Transverse colon (tissue), 4 donors: ENCODE data around the gene NFASC. TPM values are rescaled to one million over a fixed set of nuclear protein-coding genes. Genes with fewer than 3 reads are reported as not detected.

Source experiments
- DNase-seq: peaks from one replicate; pipeline ENCODE4 v3.0.0-alpha.2; 2019
- H3K27ac ChIP-seq, 4 donors: fragments of 200-600 bp; sonication (generic); 2 replicates each; pipeline ENCODE4 v1.5.1; 2016 to 2018; ENCODE audit warnings: inconsistent platforms in 4 of 4
- H3K27me3 ChIP-seq: fragments of 200-600 bp; sonication (generic); 2 replicates; pipeline ENCODE4 v1.5.1; 2017; ENCODE audit warnings: inconsistent platforms
- H3K36me3 ChIP-seq, 4 donors: fragments of 200-600 bp; sonication (generic); 2 replicates each; pipeline ENCODE4 v1.5.1; 2017 to 2019; ENCODE audit warnings: inconsistent platforms in 4 of 4
- H3K4me1 ChIP-seq, 4 donors: fragments of 200-600 bp; sonication (generic); 2 replicates each; pipeline ENCODE4 v1.5.1; 2017 to 2020; ENCODE audit warnings: inconsistent platforms in 4 of 4
- H3K4me3 ChIP-seq, 4 donors: fragments of 200-600 bp; sonication (generic); 1 replicate in 1 of 4; 2 replicates in 3 of 4; pipeline versions ENCODE4 v1.5.1 to v1.6.1; 2017 to 2019; ENCODE audit warnings: inconsistent platforms in 4 of 4
- H3K9me3 ChIP-seq, 2 donors: fragments of 200-600 bp; sonication (generic); 2 replicates each; pipeline ENCODE4 v1.5.1; 2017 to 2019; ENCODE audit warnings: inconsistent platforms in 2 of 2
- EP300 ChIP-seq: sonication (generic); formaldehyde crosslinking; IDR thresholded peaks from one replicate; pipeline ENCODE4 v1.6.1; 2017; ENCODE audit warnings: antibody characterized with exemption, low read depth
- POLR2A ChIP-seq: fragments of 450-650 bp; IDR thresholded peaks from one replicate; pipeline ENCODE4 v1.6.1; 2016; ENCODE audit warnings: antibody characterized with exemption, mild to moderate bottlenecking, moderate library complexity
- POLR2AphosphoS5 ChIP-seq, 3 donors: sonication (generic); formaldehyde crosslinking; IDR thresholded peaks; one replicate each; pipeline ENCODE4 v1.6.1; 2016; ENCODE audit warnings: antibody characterized with exemption in 3 of 3
- WGBS, 2 donors: methylation state at CpG; one replicate each; pipeline ENCODE4 v1.1.5; 2018; ENCODE audit warnings: low coverage in 1 of 2; 5-methylcytosine and 5-hydroxymethylcytosine counted together
- in situ Hi-C, 4 donors: fragments of 200-750 bp; cut with MboI; loops; one replicate each; pipeline versions ENCODE4 v1.15.0 to v1.15.1; 2017; ENCODE audit warnings: low sequenced_read_pairs in 3 of 4, low pct_ligation_motif_present in 1 of 4, low pct_unique_long_range_greater_than_20kb in 1 of 4
- intact Hi-C: fragments of 100-400 bp; cut with DNase I; formaldehyde crosslinking; loops from one replicate; pipeline ENCODE4 v1.15.1; 2023; ENCODE audit warnings: low total_unique reads
- total RNA-seq, 4 donors: library from RNA; depleted of rRNA; stranded (reverse); fragments of >200 nt; gene quantifications; one replicate each; pipeline ENCODE4 v1.1.0, GENCODE V29; 2016
- TF ChIP-seq, protein P1 (sequence below), 5 experiments: fragments of 200-600 bp in 3 of 5; fragments of 450-650 bp in 2 of 5; sonication (generic) in 3 of 5; IDR thresholded peaks; 1 replicate in 2 of 5; 2 replicates in 3 of 5; pipeline ENCODE4 v1.5.1; 2016 to 2017; ENCODE audit warnings: antibody characterized with exemption in 5 of 5, inconsistent platforms in 3 of 5, mild to moderate bottlenecking in 2 of 5, moderate library complexity in 1 of 5

Gene NFASC
- total RNA-seq, 4 donors from 2014 or later = 11.3 to 48.8 (median 13.4) TPM

- intact Hi-C loops (no loop called here), in situ Hi-C loops (loop anchor here (5.0 to 25.0 kb wide), 4 partner anchors 130 to 382 kb away; no protein-coding TSS in a partner anchor)
- WGBS, 2 donors = 80 to 97% methylated on average over 1 to 4 of the region's 4 CpGs
- no peaks in the 10 kb centered on the region for H3K9me3 ChIP-seq
- DNase-seq = no peak
- no peak overlapping the region for H3K4me3 ChIP-seq
- no peaks in the 10 kb centered on the region for H3K36me3 ChIP-seq
- H3K27me3 ChIP-seq = no peaks in the 10 kb centered on the region
- H3K27ac ChIP-seq = no peak overlapping the region
- TF ChIP-seq EP300 = no peak
- TF ChIP-seq POLR2AphosphoS5 (IDR thresholded peaks at IDR 0.05) = no peak
- TF ChIP-seq POLR2A = no peak
- TF ChIP-seq, protein P1, sequence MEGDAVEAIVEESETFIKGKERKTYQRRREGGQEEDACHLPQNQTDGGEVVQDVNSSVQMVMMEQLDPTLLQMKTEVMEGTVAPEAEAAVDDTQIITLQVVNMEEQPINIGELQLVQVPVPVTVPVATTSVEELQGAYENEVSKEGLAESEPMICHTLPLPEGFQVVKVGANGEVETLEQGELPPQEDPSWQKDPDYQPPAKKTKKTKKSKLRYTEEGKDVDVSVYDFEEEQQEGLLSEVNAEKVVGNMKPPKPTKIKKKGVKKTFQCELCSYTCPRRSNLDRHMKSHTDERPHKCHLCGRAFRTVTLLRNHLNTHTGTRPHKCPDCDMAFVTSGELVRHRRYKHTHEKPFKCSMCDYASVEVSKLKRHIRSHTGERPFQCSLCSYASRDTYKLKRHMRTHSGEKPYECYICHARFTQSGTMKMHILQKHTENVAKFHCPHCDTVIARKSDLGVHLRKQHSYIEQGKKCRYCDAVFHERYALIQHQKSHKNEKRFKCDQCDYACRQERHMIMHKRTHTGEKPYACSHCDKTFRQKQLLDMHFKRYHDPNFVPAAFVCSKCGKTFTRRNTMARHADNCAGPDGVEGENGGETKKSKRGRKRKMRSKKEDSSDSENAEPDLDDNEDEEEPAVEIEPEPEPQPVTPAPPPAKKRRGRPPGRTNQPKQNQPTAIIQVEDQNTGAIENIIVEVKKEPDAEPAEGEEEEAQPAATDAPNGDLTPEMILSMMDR (IDR thresholded peaks at IDR 0.05) = no peak
- H3K4me1 ChIP-seq = peaks cover 0 to 4% (median 0%) of the 10 kb centered on the region in 4 donors
Observed at GRCh38 chr1:204944662-204945061, 74.0 kb downstream of the NFASC start.

DNA sequence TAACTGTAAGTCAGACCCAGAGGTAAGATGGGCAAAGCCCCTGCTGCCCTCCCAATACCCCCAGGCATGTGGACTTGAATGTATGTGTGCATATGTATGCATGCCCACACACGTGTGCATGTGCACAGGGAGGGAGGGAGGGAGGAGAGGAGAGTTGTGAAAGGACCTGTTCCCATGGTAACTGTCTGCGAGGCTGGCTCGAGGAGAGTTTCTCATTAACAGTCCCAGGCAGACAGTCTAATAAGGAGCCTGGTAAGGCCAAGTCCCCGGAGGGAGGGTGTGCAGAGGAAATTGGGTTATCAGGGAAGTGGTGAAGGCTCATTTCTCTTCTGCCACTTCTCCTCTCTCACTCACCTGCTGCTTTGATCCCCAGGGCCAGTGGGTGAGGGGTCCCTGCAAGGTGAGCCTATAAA, 74.9 kb downstream of the NFASC start:
- intact Hi-C loops = no loop called here
- H3K4me3 ChIP-seq = no peak overlapping the region
- in situ Hi-C loops = loop anchor here in 3 of 4 donors (10.0 to 25.0 kb wide), 3 partner anchors 131 to 383 kb away; no protein-coding TSS in a partner anchor

GRCh38 chr1:204946640-204947039, 76.0 kb downstream of the NFASC start:
- in situ Hi-C loops = loop anchor here in 3 of 4 donors (10.0 to 25.0 kb wide), 3 partner anchors 132 to 384 kb away; no protein-coding TSS in a partner anchor
- Histone ChIP-seq H3K27ac (no peak overlapping the region), H3K4me1 (peaks cover 0 to under 1% (median 0%) of the 10 kb centered on the region in 4 donors), H3K4me3 (no peak overlapping the region), H3K9me3 (no peaks in the 10 kb centered on the region), H3K27me3 (no peaks in the 10 kb centered on the region), H3K36me3 (no peaks in the 10 kb centered on the region)
- WGBS, 2 donors = 96% methylated on average over 9 of the region's 9 CpGs; no CpG with 5 or more reads in 1 of the 2 donors
- no peak for TF ChIP-seq EP300
- TF ChIP-seq POLR2AphosphoS5 (IDR thresholded peaks at IDR 0.05) = no peak
- TF ChIP-seq, protein P1 (IDR thresholded peaks at IDR 0.05) = no peak
- no peak for TF ChIP-seq POLR2A
- intact Hi-C loops = no loop called here
- DNase-seq = no peak

More for the DNA sequence above, 74.9 kb downstream of the NFASC start:
- TF ChIP-seq, protein P1 (IDR thresholded peaks at IDR 0.05) = no peak
- TF ChIP-seq POLR2AphosphoS5 (IDR thresholded peaks at IDR 0.05) (no peak), EP300 (no peak), POLR2A (no peak)
- Histone ChIP-seq H3K9me3 (no peaks in the 10 kb centered on the region), H3K27me3 (no peaks in the 10 kb centered on the region), H3K36me3 (no peaks in the 10 kb centered on the region), H3K4me1 (peaks cover 0 to 4% (median 0%) of the 10 kb centered on the region in 4 donors), H3K27ac (no peak overlapping the region)
- no peak for DNase-seq
- 37% methylated on average over 4 of the region's 4 CpGs; no CpG with 5 or more reads in 1 of the 2 donors for WGBS, 2 donors

GRCh38 chr1:204947338-204947737, 76.7 kb downstream of the NFASC start:
- TF ChIP-seq, protein P1 (IDR thresholded peaks at IDR 0.05) = no peak
- TF ChIP-seq EP300 = no peak
- TF ChIP-seq POLR2A = no peak
- TF ChIP-seq POLR2AphosphoS5 (IDR thresholded peaks at IDR 0.05) = no peak
- Histone ChIP-seq H3K4me3 (no peak overlapping the region), H3K27me3 (no peaks in the 10 kb centered on the region), H3K27ac (no peak overlapping the region), H3K9me3 (no peaks in the 10 kb centered on the region), H3K36me3 (no peaks in the 10 kb centered on the region), H3K4me1 (no peaks in the 10 kb centered on the region)
- intact Hi-C loops = no loop called here
- WGBS, 2 donors = 90% methylated on average over 8 of the region's 8 CpGs; no CpG with 5 or more reads in 1 of the 2 donors
- in situ Hi-C loops = loop anchor here in 3 of 4 donors (10.0 to 25.0 kb wide), 3 partner anchors 133 to 385 kb away; no protein-coding TSS in a partner anchor
- no peak for DNase-seq
